Measurements from ENCODE around the gene CSNK2A3. TPM values are rescaled to one million over a fixed set of nuclear protein-coding genes. Genes with fewer than 3 reads are reported as not detected.
A peak's percentile ranks its signal among the peaks of the same experiment; 100 is the strongest.

Gene CSNK2A3
- total RNA-seq, 1 donor from 2014 or later, result 0.82 TPM

- Mint-ChIP-seq H3K4me3 (no peak overlapping the region), H3K36me3 (ENCODE audit: low read depth) (no peaks in the 10 kb centered on the region), H3K27ac (ENCODE audit: unreplicated experiment) (no peak overlapping the region), H3K27me3 (ENCODE audit: low read depth) (no peaks in the 10 kb centered on the region), H3K9me3 (no peaks in the 10 kb centered on the region), H3K4me1 (no peaks in the 10 kb centered on the region)
- TF ChIP-seq, protein P1, sequence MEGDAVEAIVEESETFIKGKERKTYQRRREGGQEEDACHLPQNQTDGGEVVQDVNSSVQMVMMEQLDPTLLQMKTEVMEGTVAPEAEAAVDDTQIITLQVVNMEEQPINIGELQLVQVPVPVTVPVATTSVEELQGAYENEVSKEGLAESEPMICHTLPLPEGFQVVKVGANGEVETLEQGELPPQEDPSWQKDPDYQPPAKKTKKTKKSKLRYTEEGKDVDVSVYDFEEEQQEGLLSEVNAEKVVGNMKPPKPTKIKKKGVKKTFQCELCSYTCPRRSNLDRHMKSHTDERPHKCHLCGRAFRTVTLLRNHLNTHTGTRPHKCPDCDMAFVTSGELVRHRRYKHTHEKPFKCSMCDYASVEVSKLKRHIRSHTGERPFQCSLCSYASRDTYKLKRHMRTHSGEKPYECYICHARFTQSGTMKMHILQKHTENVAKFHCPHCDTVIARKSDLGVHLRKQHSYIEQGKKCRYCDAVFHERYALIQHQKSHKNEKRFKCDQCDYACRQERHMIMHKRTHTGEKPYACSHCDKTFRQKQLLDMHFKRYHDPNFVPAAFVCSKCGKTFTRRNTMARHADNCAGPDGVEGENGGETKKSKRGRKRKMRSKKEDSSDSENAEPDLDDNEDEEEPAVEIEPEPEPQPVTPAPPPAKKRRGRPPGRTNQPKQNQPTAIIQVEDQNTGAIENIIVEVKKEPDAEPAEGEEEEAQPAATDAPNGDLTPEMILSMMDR (conservative IDR thresholded peaks at IDR 0.05), result no peak
- no peak for DNase-seq (ENCODE audit: low read depth, low spot score)
These were observed 44.8 kb downstream of the CSNK2A3 start for GRCh38 chr11:11308249-11308648.

DNA sequence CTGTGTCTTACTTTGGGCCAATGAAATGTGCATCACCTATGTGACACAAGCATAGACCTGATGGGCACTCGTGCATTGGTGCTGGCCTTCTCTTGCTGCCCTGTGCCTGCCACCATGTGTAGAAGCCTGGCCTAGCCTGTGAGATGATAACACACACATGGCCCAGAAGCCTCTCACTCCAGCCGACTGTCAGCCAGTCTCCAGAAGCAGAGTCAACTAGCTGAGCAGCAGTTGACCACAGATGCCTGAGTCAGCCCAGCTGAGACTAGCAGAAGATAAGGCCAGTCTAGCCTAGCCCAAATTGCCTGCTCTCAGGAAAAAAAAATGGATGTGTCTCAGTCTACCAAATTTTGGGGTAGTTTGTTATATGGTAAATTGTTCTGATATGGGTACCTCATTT, 46.2 kb downstream of the CSNK2A3 start:
- H3K9me3 Mint-ChIP-seq, result no peaks in the 10 kb centered on the region
- TF ChIP-seq, protein P1 (conservative IDR thresholded peaks at IDR 0.05), result no peak
- no peak overlapping the region for H3K27ac Mint-ChIP-seq (ENCODE audit: unreplicated experiment)
- DNase-seq (ENCODE audit: low read depth, low spot score), result no peak
- no peaks in the 10 kb centered on the region for H3K4me1 Mint-ChIP-seq
- no peaks in the 10 kb centered on the region for H3K36me3 Mint-ChIP-seq (ENCODE audit: low read depth)
- H3K27me3 Mint-ChIP-seq (ENCODE audit: low read depth), result no peaks in the 10 kb centered on the region
- H3K4me3 Mint-ChIP-seq, result no peak overlapping the region

DNA sequence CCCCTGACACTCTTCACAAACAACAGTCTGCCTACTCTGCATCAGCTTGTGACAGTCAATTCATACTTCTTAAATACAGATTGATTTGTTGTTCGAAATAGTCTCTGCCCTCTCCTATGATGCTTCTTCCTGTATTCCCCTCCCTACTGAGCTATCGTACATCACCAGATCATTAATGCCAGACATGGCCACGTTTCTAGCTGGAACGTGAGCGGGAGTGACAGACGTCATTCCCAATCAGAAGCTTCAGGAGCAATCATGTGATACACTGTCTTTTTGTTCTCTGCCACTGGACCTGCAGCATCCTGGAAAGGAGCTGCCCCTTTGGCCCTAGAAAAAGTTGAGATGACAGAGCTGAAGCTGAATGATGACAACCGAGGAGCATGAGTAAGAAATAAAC, 48.5 kb downstream of the CSNK2A3 start:
- TF ChIP-seq, protein P1 (conservative IDR thresholded peaks at IDR 0.05), result no peak
- no peaks in the 10 kb centered on the region for H3K4me1 Mint-ChIP-seq
- no peaks in the 10 kb centered on the region for H3K9me3 Mint-ChIP-seq
- no peaks in the 10 kb centered on the region for H3K36me3 Mint-ChIP-seq (ENCODE audit: low read depth)
- no peak overlapping the region for H3K4me3 Mint-ChIP-seq
- H3K27me3 Mint-ChIP-seq (ENCODE audit: low read depth), result no peaks in the 10 kb centered on the region
- no peak for DNase-seq (ENCODE audit: low read depth, low spot score)
- H3K27ac Mint-ChIP-seq (ENCODE audit: unreplicated experiment), result no peak overlapping the region

- Mint-ChIP-seq H3K27ac (ENCODE audit: unreplicated experiment) (peak overlapping the region; percentile 79), H3K9me3 (no peaks in the 10 kb centered on the region)
These were observed 50.5 kb downstream of the CSNK2A3 start for GRCh38 chr11:11302565-11302964.

More at GRCh38 chr11:11302565-11302964, 50.5 kb downstream of the CSNK2A3 start:
- TF ChIP-seq, protein P1 (conservative IDR thresholded peaks at IDR 0.05), result no peak
- H3K36me3 Mint-ChIP-seq (ENCODE audit: low read depth), result no peaks in the 10 kb centered on the region
- H3K27me3 Mint-ChIP-seq (ENCODE audit: low read depth), result no peaks in the 10 kb centered on the region
- no peaks in the 10 kb centered on the region for H3K4me1 Mint-ChIP-seq
- DNase-seq (ENCODE audit: low read depth, low spot score), result no peak
- H3K4me3 Mint-ChIP-seq, result no peak overlapping the region

All from neural crest cell (in vitro differentiated cells).